DMS53 treated with DMSO at 0.1 percent for 48 hours (cell line): ENCODE data around the gene COPA.
"Not testable (repeated sequence)": the region's sequence is repeated elsewhere in the genome, so short reads cannot be mapped to it uniquely, and the experiment has no call there.

Experiments
- DNase-seq: peaks from one replicate; lab custom pipeline; 2025; ENCODE audit not compliant: unreplicated experiment; lab: John Stamatoyannopoulos, UW

Gene COPA

DNA sequence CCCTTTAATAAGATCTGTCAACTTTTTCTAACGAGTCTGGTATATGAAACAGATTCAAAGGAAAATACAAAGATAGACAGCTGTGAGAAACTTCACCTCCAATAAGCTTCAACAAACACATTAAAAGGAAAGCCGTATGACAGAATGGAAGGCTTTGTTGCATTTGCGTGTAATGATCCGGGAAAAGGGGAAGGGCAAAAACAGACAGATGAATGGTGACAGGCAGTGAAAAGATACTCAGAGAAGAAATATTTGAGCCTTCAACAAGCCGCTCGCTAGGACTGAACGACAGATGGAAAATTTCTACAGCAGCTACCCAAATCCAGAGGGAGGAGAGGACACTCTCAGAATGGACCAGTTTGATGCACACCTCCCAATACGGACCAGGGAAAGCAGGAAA, 14.9 kb downstream of the COPA start:
- no peak for DNase-seq

GRCh38 chr1:160326418-160326817, 16.6 kb downstream of the COPA start:
- no peak for DNase-seq

GRCh38 chr1:160325252-160325651, 17.8 kb downstream of the COPA start:
- DNase-seq = peak; percentile 99

GRCh38 chr1:160322831-160323230, 20.2 kb downstream of the COPA start:
- no peak for DNase-seq

DNA sequence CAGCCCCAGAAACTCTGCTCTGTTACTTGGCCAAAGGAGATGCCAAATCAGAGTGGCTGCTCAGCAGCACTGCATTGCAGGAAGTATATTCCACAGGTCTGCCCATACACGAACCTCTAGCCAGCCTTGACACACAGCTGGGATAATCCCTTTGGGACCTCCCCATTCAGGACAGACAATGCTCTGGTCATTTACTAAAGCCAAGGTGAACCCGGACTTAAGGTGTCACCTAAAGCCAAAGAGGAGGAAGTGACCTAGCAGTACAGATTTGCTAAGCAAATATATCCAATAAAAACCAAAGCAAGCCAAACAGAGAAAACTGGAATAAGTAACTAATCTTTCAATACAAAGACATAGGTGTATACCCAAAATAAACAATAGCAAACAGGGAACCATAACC, 27.7 kb downstream of the COPA start:
- no peak for DNase-seq

- no peak for DNase-seq
Observed at GRCh38 chr1:160309571-160309970, 33.5 kb downstream of the COPA start.

- no peak for DNase-seq
Observed at GRCh38 chr1:160309185-160309557, 33.9 kb downstream of the COPA start.

DNA sequence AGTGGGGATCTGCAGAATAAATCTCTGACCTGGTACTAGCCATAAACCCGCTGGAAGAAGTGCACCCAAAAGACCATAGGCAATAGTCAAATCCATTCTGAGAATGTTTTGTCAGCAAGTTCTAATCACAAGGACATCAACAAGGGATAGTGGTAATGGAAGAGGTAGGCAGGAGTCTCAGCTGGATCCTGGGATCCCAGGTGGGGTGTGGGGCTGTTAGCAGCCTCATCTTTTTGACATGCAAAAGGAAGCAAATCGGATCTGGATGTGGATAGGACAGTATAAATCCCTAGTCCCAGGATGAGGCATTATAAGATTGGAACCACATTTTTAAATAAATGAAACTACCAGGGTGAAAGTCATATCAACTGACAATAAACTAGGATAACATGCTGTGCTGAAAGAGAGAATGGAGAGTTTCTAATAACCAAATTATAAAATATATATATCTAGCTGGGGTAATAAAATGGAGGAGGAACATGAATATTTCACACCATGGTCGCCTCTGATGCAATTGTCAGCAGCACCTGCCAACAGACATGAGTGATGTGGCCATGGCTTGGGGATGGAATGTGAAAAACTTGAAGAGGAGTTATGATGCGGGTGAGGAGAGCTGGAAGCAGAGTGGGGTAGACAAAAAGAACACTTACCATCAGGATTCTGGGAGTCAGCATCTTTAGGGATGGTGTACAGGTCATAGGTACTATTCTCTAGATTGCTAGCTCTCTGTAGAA, 34.4 kb downstream of the COPA start:
- no peak for DNase-seq

DNA sequence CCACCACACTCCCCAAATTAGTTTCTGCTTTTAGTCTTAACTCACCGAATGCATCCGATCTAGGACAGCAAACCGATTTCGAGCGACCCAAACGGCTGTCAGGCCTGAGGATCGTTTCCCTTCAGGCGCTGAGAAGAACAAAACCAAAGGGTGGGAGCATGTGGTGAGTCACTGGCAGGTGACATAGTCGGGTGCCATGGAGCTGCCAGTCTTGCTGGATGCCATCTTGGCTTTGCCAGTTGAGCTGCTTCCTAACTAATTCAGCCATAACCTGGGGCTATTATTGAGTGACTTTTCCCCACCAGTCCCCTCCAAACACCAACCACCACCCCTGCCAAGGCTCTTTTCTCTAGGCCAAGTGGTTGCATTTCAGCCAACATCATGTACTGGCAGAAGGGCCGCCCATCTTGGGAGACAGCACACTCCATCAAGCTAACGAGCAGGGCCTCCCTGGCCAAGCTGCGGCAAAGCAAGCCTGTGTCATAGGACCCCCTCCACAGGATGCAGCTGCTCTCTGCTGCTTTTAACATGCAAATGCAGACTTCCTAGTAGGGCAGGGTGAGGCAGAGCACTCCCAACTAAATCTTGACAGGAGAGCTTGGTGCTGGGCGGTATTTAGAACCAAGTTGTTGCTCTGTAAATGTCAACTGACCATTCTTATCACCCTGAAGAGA, 35.8 kb downstream of the COPA start:
- DNase-seq = no peak

DNA sequence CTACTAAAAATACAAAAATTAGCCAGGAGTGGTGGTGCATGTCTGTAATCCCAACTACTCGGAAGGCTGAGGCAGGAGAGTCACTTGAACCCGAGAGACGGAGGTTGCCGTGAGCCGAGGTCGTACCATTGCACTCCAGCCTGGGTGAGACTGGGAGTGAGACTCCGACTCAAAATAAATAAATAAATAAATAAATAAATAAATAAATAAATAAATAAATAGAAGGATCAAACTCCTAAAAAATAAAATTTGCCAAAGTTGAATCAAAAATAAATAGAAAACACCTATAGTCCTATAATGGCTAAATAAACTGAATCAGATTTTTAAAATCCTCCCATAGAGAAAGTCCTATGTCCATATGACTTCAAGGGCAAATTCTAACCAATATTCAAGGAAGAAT, 42.9 kb downstream of the COPA start:
- DNase-seq = no peak

GRCh38 chr1:160296036-160296435, 47.0 kb downstream of the COPA start:
- no peak for DNase-seq

GRCh38 chr1:160293020-160293968, 49.8 kb downstream of the COPA start:
- no peak for DNase-seq

- DNase-seq = peak; percentile 76
Observed at GRCh38 chr1:160291248-160292220, 51.5 kb downstream of the COPA start.

GRCh38 chr1:160287769-160288168, 55.3 kb downstream of the COPA start:
- DNase-seq = not testable (repeated sequence)

DNA sequence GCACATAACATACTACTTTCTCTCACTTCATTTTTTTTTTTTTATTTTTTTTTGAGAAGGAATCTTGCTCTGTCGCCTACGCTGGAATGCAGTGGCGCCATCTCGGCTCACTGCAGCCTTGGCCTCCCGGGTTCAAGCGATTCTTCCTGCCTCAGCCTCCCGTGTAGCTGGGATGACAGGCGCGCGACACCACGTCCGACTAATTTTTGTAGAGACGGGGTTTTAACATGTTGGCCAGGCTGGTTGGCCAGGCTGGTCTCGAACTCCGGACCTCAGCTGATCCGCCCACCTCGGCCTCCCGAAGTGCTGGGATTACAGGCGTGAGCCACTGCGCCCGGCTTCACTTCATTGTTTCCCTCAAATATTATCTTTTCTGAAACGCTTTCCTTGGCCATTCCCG, 57.5 kb downstream of the COPA start:
- DNase-seq = no peak

DNA sequence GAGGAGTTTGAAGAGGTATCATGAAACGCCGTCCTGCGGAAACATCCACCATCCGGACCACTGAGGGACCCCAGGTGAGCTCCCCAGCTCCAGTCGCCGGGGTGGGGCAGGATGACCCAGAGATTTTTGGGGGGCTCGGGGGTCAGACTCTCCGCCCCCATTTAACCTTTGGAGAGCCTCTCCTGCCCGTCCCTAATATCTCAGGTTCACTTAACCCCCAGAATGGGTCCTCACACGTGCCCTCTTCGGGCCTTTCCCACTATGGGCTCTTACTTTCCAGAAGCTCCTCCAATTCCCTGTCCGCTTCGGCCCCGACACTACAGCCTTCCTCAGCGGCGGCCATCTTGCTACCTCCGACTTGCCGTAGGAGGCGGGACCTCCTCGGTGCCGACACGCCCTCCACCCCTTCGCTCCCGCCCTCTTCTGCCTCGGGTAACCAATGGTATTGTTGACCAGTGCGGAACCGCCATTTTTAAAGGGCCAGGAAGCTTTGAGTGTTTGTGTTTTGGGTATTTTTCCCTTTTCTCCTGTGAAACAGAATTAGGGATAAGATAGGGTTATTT, 58.2 kb downstream of the COPA start, which contains the start of gene PEX19:
Gene PEX19, minus strand, starts transcription at position 352 of the 563 bp plus-strand sequence. Its CDS starts 9 bp downstream, at position 343.
- peak; percentile 67 for DNase-seq

- no peak for DNase-seq
Observed at GRCh38 chr1:160284220-160284781, 58.7 kb downstream of the COPA start.

DNA sequence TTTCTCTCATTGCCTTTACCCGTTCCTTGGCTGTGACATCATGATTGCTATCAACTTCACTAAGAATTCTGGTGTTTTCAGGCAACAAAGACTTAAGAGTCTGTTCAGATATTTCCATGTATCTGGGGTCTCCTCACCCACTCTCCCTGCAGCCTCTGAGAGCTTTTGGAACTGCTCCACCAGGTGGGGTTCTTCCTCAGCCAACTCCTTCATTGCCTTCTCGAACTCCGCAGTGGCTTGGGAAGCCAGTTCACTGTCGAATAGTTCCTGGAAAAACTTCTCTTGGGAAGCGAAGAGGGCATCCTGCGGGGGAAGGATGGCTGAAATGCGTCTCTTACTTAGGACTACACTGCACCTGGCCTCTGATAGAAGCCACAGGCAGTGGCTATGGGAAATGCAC, 60.2 kb downstream of the COPA start:
- no peak for DNase-seq

DNA sequence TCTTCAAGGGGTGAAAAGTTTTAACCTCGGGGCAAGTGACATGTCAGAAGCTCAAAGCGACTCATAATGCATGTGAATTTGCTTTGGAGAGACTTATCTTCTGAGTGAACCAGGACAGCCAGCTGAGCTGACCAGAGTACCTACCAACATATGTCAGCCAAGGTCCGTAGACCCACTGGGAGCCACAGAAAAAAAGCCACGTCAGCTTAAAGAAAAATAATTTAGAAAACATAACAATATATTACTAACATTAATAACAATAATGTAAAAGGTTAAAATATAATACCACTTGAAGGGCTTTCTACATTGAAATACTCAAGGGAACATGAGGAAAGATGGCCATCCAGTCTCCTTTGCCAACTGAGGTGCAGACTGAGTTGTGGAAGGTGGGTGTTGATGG, 65.1 kb downstream of the COPA start:
- no peak for DNase-seq

- DNase-seq = no peak
Observed at GRCh38 chr1:160277330-160277729, 65.7 kb downstream of the COPA start.
